H1 (cell line): ENCODE measurements around the gene NINJ2. TPM values are rescaled to one million over a fixed set of nuclear protein-coding genes. Genes with fewer than 3 reads are reported as not detected.

Experiments used
- CTCF ChIA-PET: fragments of 300-600 bp; sonication (Branson Sonifier 250); formaldehyde crosslinking; loops from one replicate; lab custom pipeline; 2021; ENCODE audit not compliant: partially characterized antibody; lab: Charles Lee
- POLR2A ChIA-PET: fragments of 300-600 bp; sonication (Branson Sonifier 250); formaldehyde crosslinking; loops from one replicate; lab custom pipeline; 2021; ENCODE audit warnings: inconsistent platforms; ENCODE audit not compliant: partially characterized antibody; lab: Charles Lee
- DNase-seq, 2 experiments: peaks; one replicate each; pipeline versions ENCODE4 v3.0.0 to v3.0.0-alpha.2; 2010 to 2022; ENCODE audit warnings: low spot score in 2 of 2, low read depth in 1 of 2, mixed read lengths in 1 of 2
- FAIRE-seq: peaks from 2 replicates; lab custom pipeline; 2011; peaks lifted over from hg19 to GRCh38; lab: Jason Lieb, UNC
- H2AFZ ChIP-seq: 2 replicates; pipeline ENCODE4 v1.8.1; 2012; ENCODE audit warnings: low read length, inconsistent platforms
- H2AK5ac ChIP-seq: 2 replicates; pipeline ENCODE4 v1.6.1; 2013; ENCODE audit warnings: low read depth, low read length
- H2BK120ac ChIP-seq: replicated peaks from 2 replicates; pipeline ENCODE3; 2013; ENCODE audit warnings: low read depth, low read length, inconsistent platforms
- H2BK12ac ChIP-seq: 2 replicates; pipeline ENCODE4 v1.6.1; 2013; ENCODE audit warnings: low read depth, low read length
- H2BK15ac ChIP-seq: 2 replicates; pipeline ENCODE4 v1.6.1; 2013; ENCODE audit warnings: low read length
- H2BK20ac ChIP-seq: 2 replicates; pipeline ENCODE4 v1.6.1; 2013; ENCODE audit warnings: low read length
- H2BK5ac ChIP-seq: 2 replicates; pipeline ENCODE4 v1.6.1; 2013; ENCODE audit warnings: low read depth, low read length
- H3K14ac ChIP-seq: 2 replicates; pipeline ENCODE4 v1.6.1; 2013; ENCODE audit warnings: inconsistent platforms; ENCODE audit not compliant: insufficient read length
- H3K18ac ChIP-seq: 2 replicates; pipeline ENCODE4 v1.6.1; 2013; ENCODE audit warnings: low read length; ENCODE audit errors: extremely low read depth
- H3K23ac ChIP-seq: 2 replicates; pipeline ENCODE4 v1.6.1; 2013; ENCODE audit warnings: inconsistent platforms; ENCODE audit not compliant: insufficient read length
- H3K23me2 ChIP-seq: 2 replicates; pipeline ENCODE4 v1.6.1; 2013; ENCODE audit warnings: low read depth, low read length
- H3K27ac ChIP-seq: 2 replicates; pipeline ENCODE4 v1.6.1; 2011; ENCODE audit warnings: low read depth, low read length, inconsistent platforms
- H3K27me3 ChIP-seq, 4 experiments: replicated peaks in 1 of 4; 1 replicate in 1 of 4; 2 replicates in 3 of 4; pipeline versions ENCODE4 v1.6.1 to v1.8.1; 2011 to 2013; ENCODE audit warnings: low read length in 3 of 4, mild to moderate bottlenecking in 3 of 4, inconsistent platforms in 2 of 4, mixed read lengths in 2 of 4, moderate library complexity in 1 of 4; ENCODE audit not compliant: control insufficient read depth in 3 of 4, insufficient read depth in 3 of 4; ENCODE audit errors: extremely low read depth in 1 of 4
- H3K36me3 ChIP-seq, 4 experiments: 2 replicates each; pipeline versions ENCODE4 v1.6.1 to v1.8.1; 2011 to 2013; ENCODE audit warnings: mild to moderate bottlenecking in 4 of 4, low read length in 3 of 4, moderate library complexity in 2 of 4, control low read depth in 1 of 4, inconsistent platforms in 1 of 4; ENCODE audit not compliant: insufficient read depth in 4 of 4, control insufficient read depth in 2 of 4
- H3K4ac ChIP-seq: replicated peaks from 2 replicates; pipeline ENCODE3; 2013; ENCODE audit warnings: low read length, low read depth, mixed read lengths, inconsistent platforms; ENCODE audit not compliant: insufficient read length
- H3K4me1 ChIP-seq, 4 experiments: replicated peaks in 1 of 4; 1 replicate in 1 of 4; 2 replicates in 3 of 4; pipeline versions ENCODE4 v1.6.1 to v1.8.1; 2011 to 2013; ENCODE audit warnings: low read length in 3 of 4, inconsistent platforms in 2 of 4, mixed read lengths in 1 of 4; ENCODE audit not compliant: insufficient read depth in 4 of 4, control insufficient read depth in 3 of 4
- H3K4me2 ChIP-seq, 2 experiments: 2 replicates each; pipeline versions ENCODE4 v1.6.1 to v1.8.1; 2011 to 2013; ENCODE audit warnings: low read depth in 2 of 2, low read length in 2 of 2, control low read depth in 1 of 2, inconsistent platforms in 1 of 2, mild to moderate bottlenecking in 1 of 2; ENCODE audit not compliant: insufficient read depth in 1 of 2
- H3K4me3 ChIP-seq, 4 experiments: fragments of 200-600, 300-600 bp in 1 of 4; sonication (generic), shearing (Covaris generic), sonication (Bioruptor Twin) in 1 of 4; 2 replicates each; pipeline versions ENCODE4 v1.5.1 to v1.8.1; 2011 to 2016; ENCODE audit warnings: low read length in 4 of 4, low read depth in 3 of 4, control low read depth in 2 of 4, inconsistent platforms in 2 of 4, mild to moderate bottlenecking in 2 of 4, mixed read lengths in 1 of 4, moderate library complexity in 1 of 4; ENCODE audit not compliant: insufficient read depth in 2 of 4; ENCODE audit errors: extremely low read depth in 1 of 4
- H3K56ac ChIP-seq: replicated peaks from 2 replicates; pipeline ENCODE3; 2013; ENCODE audit warnings: low read depth, mild to moderate bottlenecking, mixed read lengths, low read length, inconsistent platforms; ENCODE audit not compliant: insufficient read length
- H3K79me1 ChIP-seq: 2 replicates; pipeline ENCODE4 v1.6.1; 2013; ENCODE audit warnings: low read depth, low read length, control low read depth
- H3K79me2 ChIP-seq, 2 experiments: 2 replicates each; pipeline versions ENCODE4 v1.6.1 to v1.8.1; 2012 to 2013; ENCODE audit warnings: low read length in 2 of 2, mild to moderate bottlenecking in 2 of 2, inconsistent platforms in 1 of 2; ENCODE audit not compliant: insufficient read depth in 2 of 2, control insufficient read depth in 1 of 2
- H3K9ac ChIP-seq, 4 experiments: replicated peaks in 1 of 4; 1 replicate in 1 of 4; 2 replicates in 3 of 4; pipeline versions ENCODE4 v1.6.1 to v1.8.1; 2011 to 2013; ENCODE audit warnings: low read depth in 3 of 4, low read length in 3 of 4, control low read depth in 2 of 4, mild to moderate bottlenecking in 2 of 4, moderate library complexity in 2 of 4, inconsistent platforms in 1 of 4; ENCODE audit errors: extremely low read depth in 1 of 4
- H3K9me3 ChIP-seq, 2 experiments: 2 replicates each; pipeline versions ENCODE4 v1.6.1 to v1.8.1; 2012 to 2013; ENCODE audit warnings: mild to moderate bottlenecking in 2 of 2, moderate library complexity in 2 of 2, control low read depth in 1 of 2, inconsistent platforms in 1 of 2, low read depth in 1 of 2, low read length in 1 of 2, mixed read lengths in 1 of 2; ENCODE audit not compliant: insufficient read depth in 2 of 2
- H4K20me1 ChIP-seq, 2 experiments: replicated peaks in 1 of 2; 2 replicates each; pipeline versions ENCODE3 to v1.8.1; 2011 to 2013; ENCODE audit warnings: inconsistent platforms in 2 of 2, low read length in 2 of 2, mild to moderate bottlenecking in 1 of 2; ENCODE audit not compliant: insufficient read depth in 2 of 2, control insufficient read depth in 1 of 2
- H4K5ac ChIP-seq: 2 replicates; pipeline ENCODE4 v1.6.1; 2013; ENCODE audit warnings: low read length, low read depth, mixed read lengths, inconsistent platforms; ENCODE audit not compliant: insufficient read length
- H4K8ac ChIP-seq: 2 replicates; pipeline ENCODE4 v1.8.0; 2013; ENCODE audit warnings: mild to moderate bottlenecking, moderate library complexity, low read length, inconsistent platforms; ENCODE audit not compliant: insufficient read depth; ENCODE audit errors: extremely low read depth
- H4K91ac ChIP-seq: replicated peaks from 2 replicates; pipeline ENCODE3; 2013; ENCODE audit warnings: low read length, mixed read lengths, inconsistent platforms; ENCODE audit not compliant: insufficient read length
- BCL11A ChIP-seq, 2 experiments: IDR thresholded peaks; one replicate each; pipeline ENCODE4 v1.6.1; 2011; ENCODE audit warnings: low read depth in 2 of 2, low read length in 2 of 2, mild to moderate bottlenecking in 2 of 2
- CEBPB ChIP-seq: IDR thresholded peaks from 2 replicates; pipeline ENCODE4 v1.6.1; 2012; ENCODE audit warnings: low read depth, low read length
- CTBP2 ChIP-seq: IDR thresholded peaks from 2 replicates; pipeline ENCODE4 v1.7.0; 2011; ENCODE audit warnings: borderline replicate concordance, mild to moderate bottlenecking, moderate library complexity, mixed read lengths, low read length; ENCODE audit not compliant: insufficient read depth, insufficient read length
- EGR1 ChIP-seq: IDR thresholded peaks from 2 replicates; pipeline ENCODE4 v1.6.1; 2011; ENCODE audit warnings: low read depth, low read length, borderline replicate concordance
- JUND ChIP-seq: IDR thresholded peaks from 2 replicates; pipeline ENCODE4 v1.6.1; 2011; ENCODE audit warnings: mild to moderate bottlenecking, improper control_type of control experiment, low read length
- MAX ChIP-seq: IDR thresholded peaks from 2 replicates; pipeline ENCODE4 v1.6.1; 2012; ENCODE audit warnings: inconsistent platforms
- POLR2A ChIP-seq, 2 experiments: IDR thresholded peaks; 1 replicate in 1 of 2; 2 replicates in 1 of 2; pipeline ENCODE4 v1.6.1; 2011; ENCODE audit warnings: low read depth in 2 of 2, low read length in 2 of 2, mild to moderate bottlenecking in 2 of 2; ENCODE audit errors: control extremely low read depth in 1 of 2
- SAP30 ChIP-seq: fragments of 300-600 bp; sonication (generic); IDR thresholded peaks from 2 replicates; pipeline ENCODE4 v1.7.1; 2012; ENCODE audit warnings: low read length, moderate library complexity, mild to moderate bottlenecking, inconsistent platforms; ENCODE audit not compliant: insufficient read depth, insufficient replicate concordance
- SIRT6 ChIP-seq: IDR thresholded peaks from one replicate; pipeline ENCODE4 v1.7.1; 2012; ENCODE audit warnings: low read length, inconsistent platforms
- SIX5 ChIP-seq: IDR thresholded peaks from 2 replicates; pipeline ENCODE4 v1.6.1; 2011; ENCODE audit warnings: mild to moderate bottlenecking, low read depth, low read length
- SP4 ChIP-seq: IDR thresholded peaks from 2 replicates; pipeline ENCODE4 v1.6.1; 2012; ENCODE audit warnings: low read length, inconsistent platforms
- SUZ12 ChIP-seq: fragments of 200-600 bp; sonication (generic); IDR thresholded peaks from 2 replicates; pipeline ENCODE4 v1.6.1; 2012; ENCODE audit warnings: mild to moderate bottlenecking, inconsistent platforms, low read length, moderate library complexity, mixed read lengths
- TBP ChIP-seq: IDR thresholded peaks from 2 replicates; pipeline ENCODE4 v1.6.1; 2011; ENCODE audit warnings: low read depth, low read length, improper control_type of control experiment
- WGBS, 2 experiments: shearing (Covaris generic) in 1 of 2; methylation state at CpG; one replicate each; pipeline versions ENCODE4 v1.1.6 to v1.1.7; 2013 to 2015; ENCODE audit warnings: low lambda C conversion rate in 2 of 2, mixed read lengths in 2 of 2, inconsistent platforms in 1 of 2, low coverage in 1 of 2, missing lambda C conversion rate in 1 of 2; ENCODE audit not compliant: insufficient replicate concordance in 2 of 2, insufficient coverage in 1 of 2, insufficient read length in 1 of 2; ENCODE audit errors: extremely low coverage in 1 of 2, missing lambda C conversion rate in 1 of 2; 5-methylcytosine and 5-hydroxymethylcytosine counted together
- polyA plus RNA-seq, 7 experiments: library from polyadenylated mRNA; depleted of rRNA in 3 of 7; stranded (reverse) in 5 of 7; unstranded in 2 of 7; fragments of >200 nt in 5 of 7; fragments of 200-250 nt in 2 of 7; gene quantifications; 1 replicate in 5 of 7; 2 replicates in 1 of 7; 4 replicates in 1 of 7; pipeline versions ENCODE4 v1.2.1 to v1.2.3, GENCODE V29; 2011 to 2013; ENCODE audit warnings: missing spikeins in 2 of 7, mixed read lengths in 2 of 7
- total RNA-seq: library from RNA; stranded (reverse); fragmentation: NEBNext Ultra II Directional; extraction: Animal tissue kit (Norgen Biotek cat#: 25700); gene quantifications from 2 replicates; pipeline ENCODE4 v1.2.1, GENCODE V29; 2021
- TF ChIP-seq, protein P1 (sequence below): IDR thresholded peaks from 2 replicates; pipeline ENCODE4 v1.6.1; 2011; ENCODE audit warnings: low read length, improper control_type of control experiment

Gene NINJ2
- total and polyA plus RNA-seq, 2 of the 8 experiments (the other 6 are each of a cell fraction or from before 2014, with no cell fraction given) = 1.4 TPM; not detected in 1

DNA sequence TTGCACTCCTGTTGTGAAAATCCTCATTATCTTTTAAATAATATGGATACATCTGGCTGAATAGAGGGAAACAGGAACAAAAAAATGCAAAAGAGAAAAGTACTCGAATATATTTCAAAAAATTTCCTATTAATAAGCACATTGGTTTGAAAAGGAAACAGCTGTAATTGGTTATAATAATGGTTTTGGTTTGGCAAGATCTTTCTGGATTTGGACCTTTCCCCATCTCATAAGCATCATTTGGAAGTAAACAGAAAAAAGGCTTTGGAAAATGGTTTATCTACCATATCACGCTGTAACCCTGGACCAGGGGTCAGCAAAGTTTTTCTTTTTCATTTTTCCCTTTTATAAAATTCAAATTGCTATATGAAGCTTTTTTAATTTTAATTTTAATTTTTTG is 2.8 kb upstream of the NINJ2 start:
- no peak for FAIRE-seq
- Histone ChIP-seq H2BK12ac (no peak overlapping the region), H3K23ac (no peak overlapping the region), H2BK20ac (no peak overlapping the region), H3K18ac (no peak overlapping the region), H3K4me3 (no peak overlapping the region), H2AFZ (no peak overlapping the region), H3K36me3 (no peaks in the 10 kb centered on the region), H3K56ac (no peak overlapping the region), H4K20me1 (no peaks in the 10 kb centered on the region), H3K79me1 (no peaks in the 10 kb centered on the region), H3K4ac (no peak overlapping the region), H4K8ac (no peak overlapping the region), H3K4me1 (peaks cover 0 to 13% (median 6%) of the 10 kb centered on the region in 4 experiments; a peak in 4 of 7 replicates), H2AK5ac (no peak overlapping the region), H2BK5ac (no peak overlapping the region), H3K27ac (no peak overlapping the region), H2BK15ac (no peak overlapping the region), H3K14ac (no peak overlapping the region), H4K5ac (no peak overlapping the region), H3K9me3 (no peaks in the 10 kb centered on the region), H3K9ac (no peak overlapping the region), H3K23me2 (no peaks in the 10 kb centered on the region), H4K91ac (no peak overlapping the region), H3K27me3 (0 out of 7 replicates have a peak, but pooled peaks cover 0 to 2% (median 0%) of the 10 kb centered on the region in 4 experiments), H3K4me2 (no peak overlapping the region), H3K79me2 (no peaks in the 10 kb centered on the region), H2BK120ac (no peak overlapping the region)
- CTCF ChIA-PET = interaction anchor here (1.0 to 2.0 kb wide), 4 partner anchors 15 to 148 kb away, joined by 3 to 7 read pairs (median 4); no protein-coding TSS in a partner anchor
- no peak for DNase-seq
- 73% methylated on average over 2 of the region's 2 CpGs; no CpG with 5 or more reads in 1 of the 2 experiments for WGBS, 2 experiments
- POLR2A ChIA-PET = interaction anchor here (1.6 kb wide), 1 partner anchor 19 kb away, joined by 3 read pairs; no protein-coding TSS in a partner anchor
- no peak for TF ChIP-seq POLR2A (IDR thresholded peaks at IDR 0.05; ENCODE audit: control extremely low read depth in 1 of 2, low read depth in 2 of 2, low read length in 2 of 2)
- TF ChIP-seq SIRT6 = no peak
- no peak for TF ChIP-seq TBP
- no peak for TF ChIP-seq BCL11A (IDR thresholded peaks at IDR 0.05; ENCODE audit: low read depth in 2 of 2, low read length in 2 of 2)
- TF ChIP-seq, protein P1, sequence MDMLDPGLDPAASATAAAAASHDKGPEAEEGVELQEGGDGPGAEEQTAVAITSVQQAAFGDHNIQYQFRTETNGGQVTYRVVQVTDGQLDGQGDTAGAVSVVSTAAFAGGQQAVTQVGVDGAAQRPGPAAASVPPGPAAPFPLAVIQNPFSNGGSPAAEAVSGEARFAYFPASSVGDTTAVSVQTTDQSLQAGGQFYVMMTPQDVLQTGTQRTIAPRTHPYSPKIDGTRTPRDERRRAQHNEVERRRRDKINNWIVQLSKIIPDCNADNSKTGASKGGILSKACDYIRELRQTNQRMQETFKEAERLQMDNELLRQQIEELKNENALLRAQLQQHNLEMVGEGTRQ = no peak
- TF ChIP-seq EGR1 = no peak
- no peak for TF ChIP-seq SP4
- no peak for TF ChIP-seq SIX5
- TF ChIP-seq CEBPB = no peak
- no peak for TF ChIP-seq SUZ12
- TF ChIP-seq SAP30 = no peak
- TF ChIP-seq JUND = no peak
- TF ChIP-seq MAX = no peak
- TF ChIP-seq CTBP2 = no peak
